Body of pancreas (tissue), 4 donors: Measurements from ENCODE around the gene ADGRG3. TPM values are rescaled to one million over a fixed set of nuclear protein-coding genes. Genes with fewer than 3 reads are reported as not detected.

Experiments used
- ATAC-seq: fragments of 150-250 bp; one replicate; pipeline ENCODE4 v1.9.1; 2016
- DNase-seq, 4 donors: peaks; one replicate each; pipeline ENCODE4 v3.0.0-alpha.2; 2019
- H3K27ac ChIP-seq, 4 donors: fragments of 200-600 bp; sonication (generic); 1 replicate in 3 of 4; 2 replicates in 1 of 4; pipeline versions ENCODE4 v1.5.1 to v1.6.1; 2016 to 2019; ENCODE audit warnings: mild to moderate bottlenecking in 1 of 4, mixed read lengths in 1 of 4, moderate library complexity in 1 of 4
- H3K27me3 ChIP-seq, 2 donors: fragments of 200-600 bp; sonication (generic); one replicate each; pipeline ENCODE4 v1.6.0; 2016; ENCODE audit warnings: mild to moderate bottlenecking in 1 of 2
- H3K36me3 ChIP-seq, 2 donors: fragments of 200-600 bp; sonication (generic); replicated peaks in 1 of 2; 2 replicates each; pipeline ENCODE4 v1.5.1; 2016; ENCODE audit warnings: low read depth in 2 of 2; ENCODE audit not compliant: insufficient read depth in 1 of 2
- H3K4me1 ChIP-seq: fragments of 200-600 bp; sonication (generic); one replicate; pipeline ENCODE4 v1.6.0; 2016
- H3K4me3 ChIP-seq, 2 donors: fragments of 200-600 bp; sonication (generic); 1 replicate in 1 of 2; 2 replicates in 1 of 2; pipeline ENCODE4 v1.5.1; 2016 to 2019
- H3K9me3 ChIP-seq, 3 donors: fragments of 200-600 bp; sonication (generic); 1 replicate in 2 of 3; 2 replicates in 1 of 3; pipeline ENCODE4 v1.5.1; 2016
- POLR2A ChIP-seq, 3 donors: fragments of 450-650 bp; IDR thresholded peaks; one replicate each; pipeline ENCODE4 v1.6.1; 2016; ENCODE audit warnings: antibody characterized with exemption in 3 of 3, mild to moderate bottlenecking in 2 of 3
- WGBS, 2 donors: methylation state at CpG; one replicate each; pipeline ENCODE4 v1.1.5; 2017; 5-methylcytosine and 5-hydroxymethylcytosine counted together
- intact Hi-C: fragments of 100-400 bp; cut with DNase I; formaldehyde crosslinking; loops from one replicate; pipeline ENCODE4 v1.15.1; 2023
- total RNA-seq, 2 donors: library from RNA; depleted of rRNA; stranded (reverse); fragments of >200 nt; gene quantifications; one replicate each; pipeline ENCODE4 v1.1.0, GENCODE V29; 2016
- TF ChIP-seq, protein P1 (sequence below), 7 experiments: fragments of 450-650 bp in 4 of 7; fragments of 200-600 bp in 3 of 7; sonication (generic) in 3 of 7; IDR thresholded peaks; one replicate each; pipeline ENCODE4 v1.5.1; 2016 to 2019; ENCODE audit warnings: antibody characterized with exemption in 7 of 7

The ADGRG3 gene
- total RNA-seq, result 1 to 10 TPM; 2.0 to 6.0 TPM

- Histone ChIP-seq H3K9me3 (no peaks in the 10 kb centered on the region), H3K4me1 (no peaks in the 10 kb centered on the region), H3K36me3 (peaks cover 6 to 11% of the 10 kb centered on the region in 2 donors), H3K4me3 (no peak within 1 kb of the TSS), H3K27ac (no peak within 1 kb of the TSS), H3K27me3 (no peaks in the 10 kb centered on the region)
- DNase-seq, result no peak
- ATAC-seq, result no peak
- WGBS, 2 donors, result 74 to 84% methylated on average over 6 to 11 of the region's 11 CpGs
- intact Hi-C loops, result no loop called here
- TF ChIP-seq, protein P1, sequence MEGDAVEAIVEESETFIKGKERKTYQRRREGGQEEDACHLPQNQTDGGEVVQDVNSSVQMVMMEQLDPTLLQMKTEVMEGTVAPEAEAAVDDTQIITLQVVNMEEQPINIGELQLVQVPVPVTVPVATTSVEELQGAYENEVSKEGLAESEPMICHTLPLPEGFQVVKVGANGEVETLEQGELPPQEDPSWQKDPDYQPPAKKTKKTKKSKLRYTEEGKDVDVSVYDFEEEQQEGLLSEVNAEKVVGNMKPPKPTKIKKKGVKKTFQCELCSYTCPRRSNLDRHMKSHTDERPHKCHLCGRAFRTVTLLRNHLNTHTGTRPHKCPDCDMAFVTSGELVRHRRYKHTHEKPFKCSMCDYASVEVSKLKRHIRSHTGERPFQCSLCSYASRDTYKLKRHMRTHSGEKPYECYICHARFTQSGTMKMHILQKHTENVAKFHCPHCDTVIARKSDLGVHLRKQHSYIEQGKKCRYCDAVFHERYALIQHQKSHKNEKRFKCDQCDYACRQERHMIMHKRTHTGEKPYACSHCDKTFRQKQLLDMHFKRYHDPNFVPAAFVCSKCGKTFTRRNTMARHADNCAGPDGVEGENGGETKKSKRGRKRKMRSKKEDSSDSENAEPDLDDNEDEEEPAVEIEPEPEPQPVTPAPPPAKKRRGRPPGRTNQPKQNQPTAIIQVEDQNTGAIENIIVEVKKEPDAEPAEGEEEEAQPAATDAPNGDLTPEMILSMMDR (IDR thresholded peaks at IDR 0.05), result no peak
- no peak for TF ChIP-seq POLR2A (IDR thresholded peaks at IDR 0.05)
These were observed at the start of gene ADGRG3 for GRCh38 chr16:57668263-57668571. Gene ADGRG3, plus strand, starts transcription at chr16:57668306. Its CDS starts 42 bp downstream, at chr16:57668348.

- Histone ChIP-seq H3K36me3 (no peaks in the 10 kb centered on the region), H3K4me1 (peaks cover 64% of the 10 kb centered on the region), H3K4me3 (no peak overlapping the region), H3K27ac (peak overlapping the region; percentile 83 to 93 (median 90)), H3K27me3 (no peaks in the 10 kb centered on the region), H3K9me3 (no peaks in the 10 kb centered on the region)
- DNase-seq (no peak), ATAC-seq (no peak)
- no peak for TF ChIP-seq POLR2A (IDR thresholded peaks at IDR 0.05)
- TF ChIP-seq, protein P1 (IDR thresholded peaks at IDR 0.05), result no peak
- WGBS, 2 donors, result 52 to 60% methylated on average over 8 of the region's 8 CpGs
- intact Hi-C loops, result no loop called here
These were observed 48.9 kb upstream of the ADGRG3 start for GRCh38 chr16:57619133-57619605.

- 12 to 17% methylated on average over 14 to 16 of the region's 16 CpGs for WGBS, 2 donors
- TF ChIP-seq, protein P1 (IDR thresholded peaks at IDR 0.05), result no peak
- peak; percentile 74 to 90 (median 85) for TF ChIP-seq POLR2A (IDR thresholded peaks at IDR 0.05)
- ATAC-seq, result peak; percentile 87
- intact Hi-C loops, result no loop called here
- Histone ChIP-seq H3K27ac (peak overlapping the region; percentile 83 to 93 (median 90)), H3K9me3 (no peaks in the 10 kb centered on the region), H3K4me3 (peak overlapping the region in 1 of 2 donors; percentile 9), H3K4me1 (peaks cover 70% of the 10 kb centered on the region), H3K27me3 (no peaks in the 10 kb centered on the region), H3K36me3 (no peaks in the 10 kb centered on the region)
- DNase-seq, result peak; percentile 79 to 91 (median 87)
These were observed 48.3 kb upstream of the ADGRG3 start for GRCh38 chr16:57619606-57620334.

DNA sequence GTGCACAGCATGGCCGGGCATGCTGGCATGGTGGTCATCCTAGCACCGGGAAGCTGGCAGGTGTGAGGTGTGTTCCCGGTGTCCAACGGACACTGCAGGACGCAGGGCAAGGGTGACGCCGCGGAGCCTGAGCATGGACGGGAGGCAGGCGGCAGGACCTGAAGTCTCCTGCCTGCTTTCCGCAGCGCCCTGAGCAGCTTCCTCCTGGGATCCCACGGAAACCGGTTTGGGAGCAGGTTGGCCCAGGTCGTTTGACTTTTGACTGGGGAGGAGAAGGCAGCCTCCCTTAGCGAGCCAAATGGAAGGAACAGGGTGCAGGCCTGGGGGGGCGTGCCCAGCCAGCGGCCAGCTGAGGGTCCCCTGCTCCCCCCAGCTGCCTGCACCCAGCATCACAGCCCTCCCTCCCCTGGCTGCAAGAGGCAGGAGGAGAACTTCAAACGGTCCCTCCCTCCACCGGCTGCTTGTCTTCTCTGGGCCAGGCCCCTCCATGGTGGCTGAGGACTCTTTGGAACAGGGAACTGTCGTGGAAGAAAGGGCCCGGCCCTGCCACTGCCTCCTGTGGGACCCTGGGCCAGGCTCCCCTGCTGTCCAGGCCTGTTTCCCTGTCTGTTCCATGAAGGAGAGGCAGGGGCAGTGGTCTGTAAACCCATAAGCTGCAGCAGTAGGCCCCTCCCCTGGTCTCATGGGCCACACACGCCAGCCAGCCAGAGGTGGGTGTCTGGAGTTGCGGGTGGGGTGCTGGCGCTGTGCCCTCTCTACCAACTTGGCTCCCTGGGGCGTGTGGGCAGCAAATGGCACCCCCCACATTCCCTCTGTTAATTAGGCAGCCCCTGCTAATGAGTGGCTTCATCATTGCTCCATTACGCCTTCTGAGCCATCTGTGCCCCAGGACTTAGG, 47.5 kb upstream of the ADGRG3 start:
- TF ChIP-seq, protein P1 (IDR thresholded peaks at IDR 0.05), result no peak
- no peak for TF ChIP-seq POLR2A (IDR thresholded peaks at IDR 0.05)
- Histone ChIP-seq H3K27ac (peak overlapping the region; percentile 83 to 93 (median 90)), H3K4me3 (peak overlapping the region in 1 of 2 donors; percentile 9), H3K36me3 (no peaks in the 10 kb centered on the region), H3K27me3 (no peaks in the 10 kb centered on the region), H3K4me1 (peaks cover 74% of the 10 kb centered on the region), H3K9me3 (no peaks in the 10 kb centered on the region)
- DNase-seq (peak; percentile 68 to 76 (median 73)), ATAC-seq (peak; percentile 45)
- intact Hi-C loops, result no loop called here
- 6 to 26% methylated on average over 19 to 27 of the region's 27 CpGs for WGBS, 2 donors
